GM12878 (cell line): ENCODE data around the gene ATP6V1F. TPM values are rescaled to one million over a fixed set of nuclear protein-coding genes. Genes with fewer than 3 reads are reported as not detected.

Experiments used
- ATAC-seq: fragments of 200-7000 bp; cut with Tn5 transposase; 3 replicates; pipeline ENCODE4 v1.9.1; 2020; ENCODE audit warnings: mild to moderate bottlenecking, moderate library complexity
- BruUV-seq: library from RNA; stranded (reverse); fragments of 400-500 nt; replicated peaks from 2 replicates; lab custom pipeline; 2021; lab: Mats Ljungman, UMichigan
- CTCF ChIA-PET: fragments of 300-600 bp; sonication (Branson Sonifier 250); formaldehyde crosslinking; extraction: SDS; loops from one replicate; lab custom pipeline; 2021; ENCODE audit warnings: inconsistent platforms; lab: Yijun Ruan, JAX
- POLR2A ChIA-PET: fragments of 350-600 bp; formaldehyde crosslinking; extraction: SDS; loops from one replicate; lab custom pipeline; 2021; ENCODE audit warnings: inconsistent platforms; lab: Charles Lee
- RAD21 ChIA-PET: fragments of 300-600 bp; sonication (Branson Sonifier 250); formaldehyde crosslinking; loops from one replicate; lab custom pipeline; 2023; ENCODE audit warnings: antibody characterized with exemption; ENCODE audit not compliant: unreplicated experiment; lab: Charles Lee
- SMC1A ChIA-PET: fragments of 300-600 bp; sonication (Branson Sonifier 250); formaldehyde crosslinking; loops from one replicate; lab custom pipeline; 2023; ENCODE audit not compliant: unreplicated experiment, uncharacterized antibody; lab: Charles Lee
- DNase-seq: peaks from one replicate; pipeline ENCODE4 v3.0.0-alpha.2; 2011; ENCODE audit warnings: low read depth, low spot score
- FAIRE-seq: peaks from 3 replicates; lab custom pipeline; 2011; peaks lifted over from hg19 to GRCh38; lab: Jason Lieb, UNC
- H2AFZ ChIP-seq: 2 replicates; pipeline ENCODE4 v1.6.0; 2011; ENCODE audit warnings: low read depth, low read length, control low read depth; ENCODE audit not compliant: control insufficient read depth
- H3K27ac ChIP-seq: 2 replicates; pipeline ENCODE4 v1.5.1; 2011; ENCODE audit warnings: control low read depth; ENCODE audit not compliant: control insufficient read depth, insufficient read depth
- H3K27me3 ChIP-seq, 2 experiments: replicated peaks in 1 of 2; 2 replicates each; pipeline versions ENCODE4 v1.6.0 to v1.6.1; 2011; ENCODE audit warnings: low read length in 1 of 2; ENCODE audit not compliant: control insufficient read depth in 2 of 2, insufficient read depth in 2 of 2
- H3K36me3 ChIP-seq, 2 experiments: 2 replicates each; pipeline ENCODE4 v1.5.1; 2011; ENCODE audit warnings: low read length in 1 of 2; ENCODE audit not compliant: control insufficient read depth in 2 of 2, insufficient read depth in 2 of 2
- H3K4me1 ChIP-seq: 2 replicates; pipeline ENCODE4 v1.6.1; 2011; ENCODE audit warnings: mild to moderate bottlenecking, low read length, moderate library complexity, mixed read lengths; ENCODE audit not compliant: control insufficient read depth, insufficient read depth
- H3K4me2 ChIP-seq: 2 replicates; pipeline ENCODE4 v1.6.0; 2011; ENCODE audit warnings: control low read depth; ENCODE audit not compliant: control insufficient read depth, insufficient read depth
- H3K4me3 ChIP-seq: fragments of 200-600 bp; sonication (generic); 2 replicates; pipeline ENCODE4 v1.5.1; 2016
- H3K79me2 ChIP-seq: 2 replicates; pipeline ENCODE4 v1.6.0; 2011; ENCODE audit warnings: low read length; ENCODE audit not compliant: control insufficient read depth, insufficient read depth
- H3K9ac ChIP-seq: 2 replicates; pipeline ENCODE4 v1.8.0; 2011; ENCODE audit warnings: low read length, control low read depth, mixed read lengths; ENCODE audit not compliant: control insufficient read depth, insufficient read depth
- H3K9me3 ChIP-seq: replicated peaks from 3 replicates; pipeline ENCODE4 v1.5.1; 2011; ENCODE audit warnings: mild to moderate bottlenecking, low read length; ENCODE audit not compliant: control insufficient read depth, insufficient read depth
- H4K20me1 ChIP-seq: 2 replicates; pipeline ENCODE4 v1.6.0; 2011; ENCODE audit not compliant: control insufficient read depth, insufficient read depth
- ATF3 ChIP-seq: IDR thresholded peaks from 2 replicates; pipeline ENCODE4 v1.6.1; 2011; ENCODE audit warnings: low read depth, mild to moderate bottlenecking, low read length, moderate library complexity, borderline replicate concordance; ENCODE audit errors: extremely low read depth
- BMI1 ChIP-seq: fragments of 450-650 bp; IDR thresholded peaks from 2 replicates; pipeline ENCODE4 v1.6.1; 2016; ENCODE audit warnings: mild to moderate bottlenecking, moderate library complexity, borderline replicate concordance
- CREM ChIP-seq: IDR thresholded peaks from 2 replicates; pipeline ENCODE4 v1.6.1; 2014; ENCODE audit warnings: antibody characterized with exemption, low read depth
- EP300 ChIP-seq, 2 experiments: fragments of 150-350 bp in 1 of 2; IDR thresholded peaks; 2 replicates each; pipeline ENCODE4 v1.6.1; 2011 to 2012; ENCODE audit warnings: low read depth in 2 of 2, low read length in 2 of 2, borderline replicate concordance in 1 of 2, improper control_type of control experiment in 1 of 2, inconsistent platforms in 1 of 2; ENCODE audit not compliant: control insufficient read depth in 1 of 2
- IKZF2 ChIP-seq, 2 experiments: fragments of 450-650 bp; IDR thresholded peaks; 2 replicates each; pipeline ENCODE4 v1.6.1; 2017; ENCODE audit warnings: mild to moderate bottlenecking in 2 of 2, moderate library complexity in 2 of 2
- MEF2B ChIP-seq: fragments of 450-650 bp; IDR thresholded peaks from 2 replicates; pipeline ENCODE4 v1.6.1; 2018; ENCODE audit warnings: mild to moderate bottlenecking, moderate library complexity; ENCODE audit not compliant: partially characterized antibody, poor library complexity, severe bottlenecking
- MLLT1 ChIP-seq: fragments of 450-650 bp; IDR thresholded peaks from 2 replicates; pipeline ENCODE4 v1.6.1; 2016; ENCODE audit warnings: mild to moderate bottlenecking
- NR2C1 ChIP-seq: fragments of 450-650 bp; IDR thresholded peaks from 2 replicates; pipeline ENCODE4 v1.6.1; 2017; ENCODE audit warnings: antibody characterized with exemption, mild to moderate bottlenecking, moderate library complexity
- PBX3 ChIP-seq: IDR thresholded peaks from 2 replicates; pipeline ENCODE4 v1.6.1; 2011; ENCODE audit warnings: mild to moderate bottlenecking, low read depth, low read length, moderate library complexity; ENCODE audit not compliant: insufficient replicate concordance
- PKNOX1 ChIP-seq: fragments of 450-650 bp; IDR thresholded peaks from 2 replicates; pipeline ENCODE4 v1.6.1; 2016; ENCODE audit warnings: mild to moderate bottlenecking
- POLR2A ChIP-seq: IDR thresholded peaks from 2 replicates; pipeline ENCODE4 v1.6.1; 2011; ENCODE audit warnings: low read depth, mild to moderate bottlenecking, low read length
- RAD51 ChIP-seq: fragments of 450-650 bp; IDR thresholded peaks from 2 replicates; pipeline ENCODE4 v1.6.1; 2016; ENCODE audit warnings: moderate library complexity, mild to moderate bottlenecking, inconsistent platforms
- RFX5 ChIP-seq: IDR thresholded peaks from 2 replicates; pipeline ENCODE4 v1.6.1; 2011; ENCODE audit warnings: low read depth, low read length, improper control_type of control experiment
- SRF ChIP-seq, 2 experiments: IDR thresholded peaks; 2 replicates each; pipeline ENCODE4 v1.6.1; 2011; ENCODE audit warnings: low read depth in 2 of 2, low read length in 2 of 2, mild to moderate bottlenecking in 1 of 2, moderate library complexity in 1 of 2
- TARDBP ChIP-seq: IDR thresholded peaks from 2 replicates; pipeline ENCODE4 v1.6.1; 2016; ENCODE audit warnings: borderline replicate concordance
- ZNF384 ChIP-seq: IDR thresholded peaks from 2 replicates; pipeline ENCODE4 v1.6.1; 2012; ENCODE audit warnings: low read depth, mild to moderate bottlenecking, low read length, improper control_type of control experiment, borderline replicate concordance
- WGBS: methylation state at CpG from one replicate; pipeline ENCODE4 v1.1.6; 2016; ENCODE audit warnings: low lambda C conversion rate; ENCODE audit not compliant: insufficient replicate concordance, insufficient coverage; ENCODE audit errors: missing lambda C conversion rate; 5-methylcytosine and 5-hydroxymethylcytosine counted together
- in situ Hi-C: fragments of 300-500 bp; cut with MboI; formaldehyde crosslinking; loops from 9 replicates; pipeline ENCODE4 v1.14.3; 2018; ENCODE audit warnings: mixed read lengths
- intact Hi-C: fragments of 100-400 bp; cut with micrococcal nuclease; formaldehyde crosslinking; loops from one replicate; pipeline ENCODE4 v1.14.2; 2022; ENCODE audit not compliant: unreplicated experiment
- polyA plus RNA-seq, 11 experiments: library from polyadenylated mRNA; depleted of rRNA in 4 of 11; unstranded in 6 of 11; stranded (reverse) in 5 of 11; fragments of >200 nt; fragmentation: Nextera tagmentation in 4 of 11; fragmentation: Illumina TruSeq in 1 of 11; extraction: Ambion mirVana in 4 of 11; extraction: Trizol in 1 of 11; gene quantifications; 1 replicate in 1 of 11; 2 replicates in 10 of 11; pipeline versions ENCODE4 v1.2.1 to v1.2.3, GENCODE V29; 2011 to 2016; ENCODE audit warnings: inconsistent platforms in 2 of 11, missing spikeins in 2 of 11, low read depth in 1 of 11
- total RNA-seq, 4 experiments: library from RNA; depleted of rRNA in 3 of 4; stranded (reverse); fragments of >200 nt in 3 of 4; fragmentation: Illumina TruSeq in 1 of 4; extraction: Trizol in 1 of 4; gene quantifications; 2 replicates each; pipeline versions ENCODE4 v1.2.1 to v1.2.3, GENCODE V29; 2013 to 2021

The ATP6V1F gene
- total and polyA plus RNA-seq, 10 of the 15 experiments (the other 5 are each of a cell fraction or from before 2014, with no cell fraction given) = 111 to 343 (median 203) TPM

- ChIA-PET SMC1A (no interaction called here), CTCF (no interaction called here), RAD21 (no interaction called here), POLR2A (no interaction called here)
- Histone ChIP-seq H2AFZ (no peak overlapping the region), H3K9ac (no peak overlapping the region), H3K27ac (no peak overlapping the region), H4K20me1 (no peaks in the 10 kb centered on the region), H3K4me1 (no peaks in the 10 kb centered on the region), H3K36me3 (no peaks in the 10 kb centered on the region), H3K79me2 (no peaks in the 10 kb centered on the region), H3K27me3 (no peaks in the 10 kb centered on the region), H3K9me3 (no peaks in the 10 kb centered on the region), H3K4me3 (no peak overlapping the region), H3K4me2 (no peak overlapping the region)
- 78% methylated on average over 5 of the region's 5 CpGs for WGBS
- intact Hi-C loops = no loop called here
- TF ChIP-seq RAD51 = no peak
- TF ChIP-seq MEF2B = no peak
- TF ChIP-seq PKNOX1 = no peak
- no peak for TF ChIP-seq PBX3
- TF ChIP-seq MLLT1 = no peak
- TF ChIP-seq RFX5 = no peak
- no peak for TF ChIP-seq TARDBP
- no peak for TF ChIP-seq BMI1
- TF ChIP-seq NR2C1 = no peak
- TF ChIP-seq ZNF384 = no peak
- no peak for TF ChIP-seq ATF3
- no peak for TF ChIP-seq IKZF2 (IDR thresholded peaks at IDR 0.05)
- no peak for TF ChIP-seq CREM
- no peak for TF ChIP-seq POLR2A
- no peak for TF ChIP-seq EP300 (IDR thresholded peaks at IDR 0.05; ENCODE audit: borderline replicate concordance in 1 of 2, control insufficient read depth in 1 of 2, low read depth in 2 of 2, low read length in 2 of 2)
- TF ChIP-seq SRF (IDR thresholded peaks at IDR 0.05; ENCODE audit: low read depth in 2 of 2, low read length in 2 of 2) = no peak
- DNase-seq = no peak
- no peak for ATAC-seq
- in situ Hi-C loops = no loop called here
- no peak for FAIRE-seq
- no TSS peak for BruUV-seq
These were observed 13.9 kb downstream of the ATP6V1F start for GRCh38 chr7:128876586-128876977.
